Measurements from ENCODE around the gene RBM26. TPM values are rescaled to one million over a fixed set of nuclear protein-coding genes. Genes with fewer than 3 reads are reported as not detected.
"Not testable (repeated sequence)": the region's sequence is repeated elsewhere in the genome, so short reads cannot be mapped to it uniquely, and the experiment has no call there.

RBM26 gene
- total and polyA plus RNA-seq, 2 experiments from 2014 or later = 22.9 to 41.3 TPM

GRCh38 chr13:79282508-79282907 is 123.5 kb downstream of the RBM26 start:
- no peaks in the 10 kb centered on the region for H3K36me3 ChIP-seq
- no peak for DNase-seq (ENCODE audit: low read depth in 1 of 2, low spot score in 1 of 2)
- H3K4me3 ChIP-seq = no peak overlapping the region
- no peak for TF ChIP-seq CTCF (IDR thresholded peaks at IDR 0.05; ENCODE audit: low read depth, low read length)
- no peak overlapping the region for H3K27ac ChIP-seq
- H3K27me3 ChIP-seq = no peaks in the 10 kb centered on the region
- H3K9me3 ChIP-seq (ENCODE audit: low read depth) = no peaks in the 10 kb centered on the region
- no peaks in the 10 kb centered on the region for H3K4me1 ChIP-seq (ENCODE audit: low read depth)

GRCh38 chr13:79281339-79281747 is 124.7 kb downstream of the RBM26 start:
- TF ChIP-seq CTCF (IDR thresholded peaks at IDR 0.05; ENCODE audit: low read depth, low read length) = no peak
- no peak overlapping the region for H3K4me3 ChIP-seq
- no peak overlapping the region for H3K27ac ChIP-seq
- H3K4me1 ChIP-seq (ENCODE audit: low read depth) = no peaks in the 10 kb centered on the region
- no peaks in the 10 kb centered on the region for H3K36me3 ChIP-seq
- no peaks in the 10 kb centered on the region for H3K9me3 ChIP-seq (ENCODE audit: low read depth)
- no peaks in the 10 kb centered on the region for H3K27me3 ChIP-seq
- no peak for DNase-seq (ENCODE audit: low read depth in 1 of 2, low spot score in 1 of 2)

GRCh38 chr13:79279735-79280134 is 126.3 kb downstream of the RBM26 start:
- not testable (repeated sequence) for H3K27ac ChIP-seq; DNase-seq (ENCODE audit: low read depth in 1 of 2, low spot score in 1 of 2); H3K4me1 ChIP-seq (ENCODE audit: low read depth); H3K36me3 ChIP-seq; H3K9me3 ChIP-seq (ENCODE audit: low read depth); H3K27me3 ChIP-seq; H3K4me3 ChIP-seq

GRCh38 chr13:79273045-79273444 is 133.0 kb downstream of the RBM26 start:
- H3K4me1 ChIP-seq (ENCODE audit: low read depth) = no peaks in the 10 kb centered on the region
- H3K9me3 ChIP-seq (ENCODE audit: low read depth) = no peaks in the 10 kb centered on the region
- H3K27me3 ChIP-seq = no peaks in the 10 kb centered on the region
- H3K36me3 ChIP-seq = no peaks in the 10 kb centered on the region
- TF ChIP-seq CTCF (IDR thresholded peaks at IDR 0.05; ENCODE audit: low read depth, low read length) = no peak
- H3K4me3 ChIP-seq = no peak overlapping the region
- DNase-seq (ENCODE audit: low read depth in 1 of 2, low spot score in 1 of 2) = no peak
- no peak overlapping the region for H3K27ac ChIP-seq

DNA sequence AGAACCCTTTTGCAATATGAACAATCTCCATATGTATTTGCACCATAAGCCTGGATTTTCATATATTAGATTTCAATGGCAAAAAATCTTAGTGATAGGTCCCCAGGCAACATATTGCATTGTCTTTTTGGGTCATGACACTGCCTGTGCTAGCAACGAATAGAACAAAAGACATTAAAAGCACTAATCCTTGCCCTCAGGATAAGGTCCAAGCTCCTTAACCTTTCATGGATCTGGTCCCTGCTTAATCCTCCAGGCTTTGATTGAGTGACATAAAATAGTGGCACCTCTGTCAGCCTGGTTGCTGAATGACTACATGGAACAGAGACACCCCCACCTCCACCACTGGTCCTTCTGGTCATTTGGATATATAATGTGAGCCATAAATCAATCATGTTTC is 134.4 kb downstream of the RBM26 start:
- no peaks in the 10 kb centered on the region for H3K27me3 ChIP-seq
- no peak for DNase-seq (ENCODE audit: low read depth in 1 of 2, low spot score in 1 of 2)
- no peaks in the 10 kb centered on the region for H3K36me3 ChIP-seq
- H3K4me1 ChIP-seq (ENCODE audit: low read depth) = no peaks in the 10 kb centered on the region
- H3K27ac ChIP-seq = no peak overlapping the region
- TF ChIP-seq CTCF (IDR thresholded peaks at IDR 0.05; ENCODE audit: low read depth, low read length) = no peak
- no peaks in the 10 kb centered on the region for H3K9me3 ChIP-seq (ENCODE audit: low read depth)
- no peak overlapping the region for H3K4me3 ChIP-seq

DNA sequence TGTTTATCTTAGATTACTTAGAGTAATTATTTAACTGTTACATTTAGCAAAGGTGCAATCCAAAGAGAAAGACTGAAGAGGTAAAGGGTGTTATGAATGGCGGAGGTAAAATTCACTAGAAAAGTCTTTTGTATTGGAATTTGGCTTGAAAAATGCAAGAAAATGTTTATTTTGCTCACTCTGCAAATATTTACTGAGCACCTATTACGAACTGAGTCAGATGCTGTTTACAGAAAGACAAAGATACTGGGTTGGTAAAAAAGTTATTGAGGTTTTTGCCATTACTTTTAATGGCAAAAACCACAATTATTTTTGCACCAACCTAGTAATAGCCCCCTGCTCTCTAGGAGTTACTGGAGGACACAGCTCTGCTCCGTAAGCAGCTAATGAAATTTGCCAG is 135.2 kb downstream of the RBM26 start:
- Histone ChIP-seq H3K4me3 (no peak overlapping the region), H3K27ac (no peak overlapping the region), H3K27me3 (no peaks in the 10 kb centered on the region), H3K36me3 (no peaks in the 10 kb centered on the region), H3K4me1 (ENCODE audit: low read depth) (no peaks in the 10 kb centered on the region), H3K9me3 (ENCODE audit: low read depth) (no peaks in the 10 kb centered on the region)
- DNase-seq (ENCODE audit: low read depth in 1 of 2, low spot score in 1 of 2) = no peak
- no peak for TF ChIP-seq CTCF (IDR thresholded peaks at IDR 0.05; ENCODE audit: low read depth, low read length)

Other genes with a start within 250 kb of the RBM26 start
- 24.2 and 26.8 TPM in 2 replicates for gene NDFIP2, start 74.9 kb upstream of the RBM26 start, total RNA-seq
- gene NDFIP2, start 74.9 kb upstream of the RBM26 start, polyA plus RNA-seq = 37.3 and 43.5 TPM in 2 replicates

Data from cardiac muscle cell (in vitro differentiated cells and primary cell).